HG03575 (cell line): ENCODE data around the gene ARHGAP15.
A peak's percentile ranks its signal among the peaks of the same experiment; 100 is the strongest.

Experiments
- ATAC-seq: cut with Tn5 transposase; IDR thresholded peaks from one replicate; pipeline ENCODE4 v1.9.1; 2021; ENCODE audit not compliant: unreplicated experiment, insufficient number of reproducible peaks, low FRiP score; ENCODE audit errors: extremely low read depth

ARHGAP15 gene

GRCh38 chr2:143162123-143162837, 33.1 kb downstream of the ARHGAP15 start:
- ATAC-seq = peak; percentile 45

- no peak for ATAC-seq
These were observed 33.8 kb downstream of the ARHGAP15 start for GRCh38 chr2:143162997-143163396.

GRCh38 chr2:143163499-143163898, 34.3 kb downstream of the ARHGAP15 start:
- no peak for ATAC-seq

GRCh38 chr2:143165291-143165690, 36.1 kb downstream of the ARHGAP15 start:
- ATAC-seq = no peak

- no peak for ATAC-seq
These were observed 39.9 kb downstream of the ARHGAP15 start for GRCh38 chr2:143169105-143169504.

GRCh38 chr2:143171817-143172216, 42.6 kb downstream of the ARHGAP15 start:
- no peak for ATAC-seq

- no peak for ATAC-seq
These were observed 46.2 kb downstream of the ARHGAP15 start for GRCh38 chr2:143175438-143175837.

- no peak for ATAC-seq
These were observed 47.4 kb downstream of the ARHGAP15 start for GRCh38 chr2:143176606-143177005.

GRCh38 chr2:143177096-143177786, 48.0 kb downstream of the ARHGAP15 start:
- ATAC-seq = peak; percentile 94

GRCh38 chr2:143181494-143181893, 52.3 kb downstream of the ARHGAP15 start:
- no peak for ATAC-seq

GRCh38 chr2:143182649-143183048, 53.4 kb downstream of the ARHGAP15 start:
- ATAC-seq = no peak

- ATAC-seq = peak; percentile 70
These were observed 54.7 kb downstream of the ARHGAP15 start for GRCh38 chr2:143183804-143184463.

GRCh38 chr2:143186876-143187275, 57.7 kb downstream of the ARHGAP15 start:
- no peak for ATAC-seq

GRCh38 chr2:143190431-143190830, 61.2 kb downstream of the ARHGAP15 start:
- no peak for ATAC-seq

- no peak for ATAC-seq
These were observed 62.9 kb downstream of the ARHGAP15 start for GRCh38 chr2:143192106-143192505.

GRCh38 chr2:143192716-143193115, 63.5 kb downstream of the ARHGAP15 start:
- no peak for ATAC-seq

- no peak for ATAC-seq
These were observed 63.9 kb downstream of the ARHGAP15 start for GRCh38 chr2:143193121-143193520.

GRCh38 chr2:143195511-143195910, 66.3 kb downstream of the ARHGAP15 start:
- ATAC-seq = no peak

- ATAC-seq = no peak
These were observed 74.8 kb downstream of the ARHGAP15 start for GRCh38 chr2:143204062-143204461.
